Erythroblast (primary cell): ENCODE results near the gene IQSEC1.

ENCODE experiments used
- GATA1 ChIP-seq: IDR thresholded peaks from 2 replicates; pipeline ENCODE4 v1.6.1; 2011; ENCODE audit warnings: low read depth, mild to moderate bottlenecking, control low read depth, low read length, moderate library complexity
- POLR2A ChIP-seq: IDR thresholded peaks from 2 replicates; pipeline ENCODE4 v1.6.1; 2011; ENCODE audit warnings: mild to moderate bottlenecking, low read length

GRCh38 chr3:13080591-13080990, 7.4 kb upstream of the IQSEC1 start:
- TF ChIP-seq POLR2A (no peak), GATA1 (no peak)
